CD14-positive monocyte (primary cell): ENCODE results near the gene SPTSSB. TPM values are rescaled to one million over a fixed set of nuclear protein-coding genes. Genes with fewer than 3 reads are reported as not detected.

Experiments used
- DNase-seq, 3 donors: peaks; one replicate each; pipeline ENCODE4 v3.0.0-alpha.2; 2011 to 2022
- H2AFZ ChIP-seq: 2 replicates; pipeline ENCODE4 v1.6.0; 2012; ENCODE audit warnings: mild to moderate bottlenecking, low read depth, low read length, inconsistent platforms; ENCODE audit not compliant: insufficient read depth, poor library complexity, severe bottlenecking
- H3K27ac ChIP-seq, 2 donors: 1 replicate in 1 of 2; 2 replicates in 1 of 2; pipeline ENCODE4 v1.5.1; 2012 to 2013; ENCODE audit warnings: low read length in 2 of 2, control low read depth in 1 of 2, inconsistent platforms in 1 of 2, low read depth in 1 of 2, mild to moderate bottlenecking in 1 of 2
- H3K27me3 ChIP-seq, 2 donors: one replicate each; pipeline versions ENCODE4 v1.6.0 to v1.6.1; 2011 to 2013; ENCODE audit warnings: low read length in 2 of 2; ENCODE audit not compliant: control insufficient read depth in 2 of 2, insufficient read depth in 2 of 2
- H3K36me3 ChIP-seq, 2 donors: replicated peaks in 1 of 2; 1 replicate in 1 of 2; 2 replicates in 1 of 2; pipeline versions ENCODE4 v1.5.1 to v1.6.1; 2012 to 2013; ENCODE audit warnings: low read length in 2 of 2, control low read depth in 1 of 2, inconsistent platforms in 1 of 2, mild to moderate bottlenecking in 1 of 2; ENCODE audit not compliant: insufficient read depth in 2 of 2, control insufficient read depth in 1 of 2
- H3K4me1 ChIP-seq, 2 donors: 1 replicate in 1 of 2; 2 replicates in 1 of 2; pipeline versions ENCODE4 v1.5.1 to v1.6.1; 2012 to 2013; ENCODE audit warnings: low read length in 2 of 2, control low read depth in 1 of 2, inconsistent platforms in 1 of 2, mild to moderate bottlenecking in 1 of 2, moderate library complexity in 1 of 2; ENCODE audit not compliant: insufficient read depth in 2 of 2, control insufficient read depth in 1 of 2
- H3K4me2 ChIP-seq: replicated peaks from 2 replicates; pipeline ENCODE3; 2012; ENCODE audit warnings: low read length, moderate library complexity, mild to moderate bottlenecking; ENCODE audit not compliant: poor library complexity, severe bottlenecking; ENCODE audit errors: extremely low read depth
- H3K4me3 ChIP-seq, 3 experiments: fragments of 200-600 bp in 1 of 3; sonication (generic) in 1 of 3; replicated peaks in 1 of 3; 1 replicate in 2 of 3; 2 replicates in 1 of 3; pipeline ENCODE4 v1.5.1; 2011 to 2013; ENCODE audit warnings: low read length in 3 of 3, mild to moderate bottlenecking in 3 of 3, control low read depth in 2 of 3, low read depth in 2 of 3, inconsistent platforms in 1 of 3, moderate library complexity in 1 of 3
- H3K79me2 ChIP-seq: 2 replicates; pipeline ENCODE4 v1.6.0; 2012; ENCODE audit warnings: mild to moderate bottlenecking, control low read depth, inconsistent platforms, low read length, moderate library complexity; ENCODE audit not compliant: insufficient read depth
- H3K9ac ChIP-seq: 2 replicates; pipeline ENCODE4 v1.6.0; 2017; ENCODE audit warnings: low read length, mild to moderate bottlenecking; ENCODE audit not compliant: insufficient read depth, poor library complexity, severe bottlenecking
- H3K9me3 ChIP-seq, 2 donors: replicated peaks in 1 of 2; 1 replicate in 1 of 2; 2 replicates in 1 of 2; pipeline versions ENCODE4 v1.5.1 to v1.6.1; 2012 to 2013; ENCODE audit warnings: low read length in 2 of 2, control low read depth in 1 of 2; ENCODE audit not compliant: control insufficient read depth in 1 of 2, insufficient read depth in 1 of 2
- H4K20me1 ChIP-seq: 2 replicates; pipeline ENCODE4 v1.6.0; 2012; ENCODE audit warnings: mild to moderate bottlenecking, low read length, control low read depth, moderate library complexity; ENCODE audit not compliant: insufficient read depth
- H3K27ac Mint-ChIP-seq, 7 donors: one replicate each; pipeline ENCODE4 v1.8.0; 2020; ENCODE audit warnings: mild to moderate bottlenecking in 7 of 7, mixed read lengths in 7 of 7, moderate library complexity in 6 of 7, inconsistent platforms in 2 of 7
- H3K27me3 Mint-ChIP-seq, 3 donors: one replicate each; pipeline ENCODE4 v1.8.0; 2021 to 2022; ENCODE audit warnings: low read depth in 3 of 3, mild to moderate bottlenecking in 3 of 3, mixed read lengths in 3 of 3, moderate library complexity in 3 of 3, inconsistent platforms in 1 of 3
- H3K36me3 Mint-ChIP-seq, 2 donors: one replicate each; pipeline ENCODE4 v1.8.0; 2020; ENCODE audit warnings: mixed read lengths in 2 of 2, inconsistent platforms in 1 of 2, mild to moderate bottlenecking in 1 of 2
- H3K4me1 Mint-ChIP-seq: one replicate; pipeline ENCODE4 v1.8.0; 2020; ENCODE audit warnings: mild to moderate bottlenecking, mixed read lengths
- H3K4me3 Mint-ChIP-seq, 2 donors: one replicate each; pipeline ENCODE4 v1.8.0; 2020; ENCODE audit warnings: mild to moderate bottlenecking in 2 of 2, mixed read lengths in 2 of 2, moderate library complexity in 1 of 2
- H3K9me3 Mint-ChIP-seq, 7 donors: one replicate each; pipeline ENCODE4 v1.8.0; 2020 to 2022; ENCODE audit warnings: mixed read lengths in 7 of 7, mild to moderate bottlenecking in 6 of 7, moderate library complexity in 6 of 7, inconsistent platforms in 2 of 7
- WGBS: methylation state at CpG from one replicate; pipeline ENCODE4 v1.1.5; 2013; ENCODE audit warnings: missing lambda C conversion rate; ENCODE audit not compliant: insufficient coverage; 5-methylcytosine and 5-hydroxymethylcytosine counted together
- intact Hi-C, 2 donors: fragments of 100-400 bp; cut with micrococcal nuclease; formaldehyde crosslinking; loops; one replicate each; pipeline versions ENCODE4 v1.15.0 to v1.15.1; 2023
- polyA plus RNA-seq, 3 donors: library from polyadenylated mRNA; depleted of rRNA in 1 of 3; unstranded in 2 of 3; stranded (reverse) in 1 of 3; fragments of 300-500 nt in 2 of 3; fragments of >200 nt in 1 of 3; fragmentation: Illumina TruSeq in 2 of 3; gene quantifications; 1 replicate in 2 of 3; 2 replicates in 1 of 3; pipeline ENCODE4 v1.2.3, GENCODE V29; 2012 to 2021
- TF ChIP-seq, protein P1 (sequence below): fragments of 200-600 bp; IDR thresholded peaks from one replicate; pipeline ENCODE4 v1.8.0; 2022; ENCODE audit warnings: antibody characterized with exemption, mild to moderate bottlenecking

Gene SPTSSB
- polyA plus RNA-seq, 3 donors = not detected

DNA sequence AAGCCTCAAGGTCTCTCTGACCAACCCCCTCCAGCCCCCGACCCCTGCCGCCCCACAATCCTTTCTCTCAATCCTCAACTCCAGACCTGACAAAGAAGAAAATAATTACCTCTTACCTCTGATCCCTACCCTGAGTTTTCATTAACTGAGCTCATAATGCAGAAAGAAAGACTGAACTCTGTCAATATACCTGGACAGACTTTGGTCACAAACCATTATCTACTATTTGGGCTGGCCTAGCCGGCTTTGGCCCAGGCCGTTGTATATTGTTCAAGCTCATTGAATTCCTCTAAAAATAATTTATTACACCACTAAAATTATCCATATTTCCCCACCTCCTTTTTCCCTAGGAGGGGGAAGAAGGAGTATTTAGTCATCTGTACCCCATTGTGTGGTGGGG, 29.3 kb upstream of the SPTSSB start:
- Histone ChIP-seq H3K4me1 (peaks cover under 1% of the 10 kb centered on the region in 2 donors), H3K4me2 (no peak overlapping the region), H3K27me3 (no peaks in the 10 kb centered on the region), H3K4me3 (no peak overlapping the region), H3K27ac (no peak overlapping the region), H4K20me1 (no peaks in the 10 kb centered on the region), H3K9ac (no peak overlapping the region), H3K9me3 (no peaks in the 10 kb centered on the region), H2AFZ (no peak overlapping the region), H3K79me2 (no peaks in the 10 kb centered on the region), H3K36me3 (no peaks in the 10 kb centered on the region)
- intact Hi-C loops = no loop called here
- Mint-ChIP-seq H3K4me1 (peaks cover under 1% of the 10 kb centered on the region), H3K27ac (no peak overlapping the region), H3K36me3 (no peaks in the 10 kb centered on the region), H3K4me3 (no peak overlapping the region), H3K9me3 (peaks cover 3 to 12% (median 6%) of the 10 kb centered on the region in 7 donors), H3K27me3 (peaks cover 0 to 6% (median 2%) of the 10 kb centered on the region in 3 donors)
- TF ChIP-seq, protein P1, sequence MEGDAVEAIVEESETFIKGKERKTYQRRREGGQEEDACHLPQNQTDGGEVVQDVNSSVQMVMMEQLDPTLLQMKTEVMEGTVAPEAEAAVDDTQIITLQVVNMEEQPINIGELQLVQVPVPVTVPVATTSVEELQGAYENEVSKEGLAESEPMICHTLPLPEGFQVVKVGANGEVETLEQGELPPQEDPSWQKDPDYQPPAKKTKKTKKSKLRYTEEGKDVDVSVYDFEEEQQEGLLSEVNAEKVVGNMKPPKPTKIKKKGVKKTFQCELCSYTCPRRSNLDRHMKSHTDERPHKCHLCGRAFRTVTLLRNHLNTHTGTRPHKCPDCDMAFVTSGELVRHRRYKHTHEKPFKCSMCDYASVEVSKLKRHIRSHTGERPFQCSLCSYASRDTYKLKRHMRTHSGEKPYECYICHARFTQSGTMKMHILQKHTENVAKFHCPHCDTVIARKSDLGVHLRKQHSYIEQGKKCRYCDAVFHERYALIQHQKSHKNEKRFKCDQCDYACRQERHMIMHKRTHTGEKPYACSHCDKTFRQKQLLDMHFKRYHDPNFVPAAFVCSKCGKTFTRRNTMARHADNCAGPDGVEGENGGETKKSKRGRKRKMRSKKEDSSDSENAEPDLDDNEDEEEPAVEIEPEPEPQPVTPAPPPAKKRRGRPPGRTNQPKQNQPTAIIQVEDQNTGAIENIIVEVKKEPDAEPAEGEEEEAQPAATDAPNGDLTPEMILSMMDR = no peak
- no peak for DNase-seq
- WGBS = 62% methylated on average over 2 of the region's 4 CpGs

DNA sequence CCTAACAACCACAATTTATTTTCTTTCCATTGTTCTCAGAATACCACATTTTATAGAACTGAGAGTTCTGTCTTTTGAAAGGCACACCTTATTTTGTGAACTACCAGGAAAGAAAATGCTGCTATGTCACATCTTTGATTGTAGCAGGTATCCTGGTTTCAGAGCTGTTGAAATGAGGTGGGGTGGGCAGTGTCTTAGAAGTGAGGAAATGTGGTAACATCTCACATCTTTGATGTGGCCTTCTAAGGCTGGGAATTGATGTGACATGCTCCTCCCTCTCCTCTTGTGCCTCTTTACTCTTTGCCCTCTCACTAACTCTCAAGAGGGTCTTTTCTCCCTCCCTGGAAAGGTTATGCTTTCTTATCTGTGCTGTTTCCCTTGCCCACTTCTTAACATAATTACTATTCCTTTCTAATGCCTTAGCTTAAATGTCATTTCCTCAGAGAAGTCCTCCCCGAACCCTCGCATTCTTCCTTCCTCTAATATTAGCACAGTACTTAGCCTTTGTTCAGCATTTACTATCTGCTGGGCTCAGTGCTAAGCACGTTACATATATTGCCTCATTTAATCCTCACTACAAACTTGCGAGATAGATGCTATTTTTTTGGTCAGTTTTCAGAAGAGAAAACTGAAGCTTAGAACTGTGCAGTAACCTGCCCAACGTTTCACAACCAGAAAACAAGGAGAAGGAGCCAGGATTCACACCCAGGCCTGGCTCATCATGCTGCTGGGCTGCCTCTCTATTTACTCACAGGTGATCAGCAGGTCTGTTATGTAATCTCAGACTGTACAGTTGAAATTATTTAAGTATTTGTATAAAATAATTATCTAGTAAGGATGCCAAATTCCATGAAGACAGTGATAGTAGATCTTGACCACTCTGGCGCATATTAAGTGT, 24.0 kb upstream of the SPTSSB start:
- peak overlapping the region; percentile 17 for H2AFZ ChIP-seq
- no peak overlapping the region for H3K4me3 ChIP-seq
- peaks cover 10 to 23% of the 10 kb centered on the region in 2 donors for H3K4me1 ChIP-seq
- Mint-ChIP-seq H3K4me3 (no peak overlapping the region), H3K36me3 (no peaks in the 10 kb centered on the region), H3K27ac (no peak overlapping the region), H3K4me1 (peaks cover 18% of the 10 kb centered on the region), H3K9me3 (peaks cover 0 to 11% (median 7%) of the 10 kb centered on the region in 7 donors), H3K27me3 (peaks cover 0 to 8% (median 4%) of the 10 kb centered on the region in 3 donors)
- H3K9ac ChIP-seq = no peak overlapping the region
- no peaks in the 10 kb centered on the region for H3K79me2 ChIP-seq
- WGBS = 32% methylated on average over 3 of the region's 6 CpGs
- TF ChIP-seq, protein P1 = no peak
- intact Hi-C loops = no loop called here
- DNase-seq = no peak
- no peaks in the 10 kb centered on the region for H3K36me3 ChIP-seq
- H4K20me1 ChIP-seq = no peaks in the 10 kb centered on the region
- no peak overlapping the region for H3K4me2 ChIP-seq
- H3K9me3 ChIP-seq = no peaks in the 10 kb centered on the region
- peak overlapping the region in 1 of 2 donors; percentile 11 for H3K27ac ChIP-seq
- H3K27me3 ChIP-seq = no peaks in the 10 kb centered on the region
